Cardiac fibroblast (primary cell): ENCODE results near the gene RHBDL2.

Experiments used
- DNase-seq, 2 donors: peaks; one replicate each; pipeline versions ENCODE4 v3.0.0 to v3.0.0-alpha.2; 2010; ENCODE audit warnings: low read depth in 2 of 2
- H3K4me3 ChIP-seq, 2 donors: replicated peaks in 1 of 2; 1 replicate in 1 of 2; 2 replicates in 1 of 2; pipeline ENCODE4 v1.5.1; 2011; ENCODE audit warnings: low read depth in 2 of 2, low read length in 2 of 2, mild to moderate bottlenecking in 2 of 2, moderate library complexity in 1 of 2
- CTCF ChIP-seq: IDR thresholded peaks from one replicate; pipeline ENCODE4 v1.5.1; 2011; ENCODE audit warnings: low read depth, mild to moderate bottlenecking, low read length, inconsistent platforms

RHBDL2 gene

GRCh38 chr1:38870996-38871395 lies 70.6 kb downstream of the RHBDL2 start:
- no peak for TF ChIP-seq CTCF
- DNase-seq = no peak
- H3K4me3 ChIP-seq = no peak overlapping the region

GRCh38 chr1:38867208-38867607 lies 74.4 kb downstream of the RHBDL2 start:
- no peak for DNase-seq
- H3K4me3 ChIP-seq = no peak overlapping the region
- TF ChIP-seq CTCF = no peak

- TF ChIP-seq CTCF = no peak
- DNase-seq = no peak
- no peak overlapping the region for H3K4me3 ChIP-seq
Measured at GRCh38 chr1:38865112-38865715, 76.4 kb downstream of the RHBDL2 start.

GRCh38 chr1:38860454-38860795 lies 81.2 kb downstream of the RHBDL2 start:
- DNase-seq = peak; percentile 18 to 22
- TF ChIP-seq CTCF = no peak
- H3K4me3 ChIP-seq = peak overlapping the region; percentile 66 to 88

- peak within 1 kb of the TSS; percentile 66 to 94 for H3K4me3 ChIP-seq
- DNase-seq = peak; percentile 99
- TF ChIP-seq CTCF = no peak
Measured at GRCh38 chr1:38859561-38860453, 81.8 kb downstream of the RHBDL2 start, which contains the start of gene RRAGC. Gene RRAGC (minus strand): TSS chr1:38859772. CDS start chr1:38859646, 126 bp downstream.

- TF ChIP-seq CTCF = no peak
- H3K4me3 ChIP-seq = peak overlapping the region; percentile 66 to 94
- peak; percentile 51 to 80 for DNase-seq
Measured at GRCh38 chr1:38858833-38859560, 82.6 kb downstream of the RHBDL2 start.
